HG03064 (cell line): ENCODE results near the gene GNAT1.
"Not testable (repeated sequence)": the region's sequence is repeated elsewhere in the genome, so short reads cannot be mapped to it uniquely, and the experiment has no call there.

Experiments used
- ATAC-seq: cut with Tn5 transposase; IDR thresholded peaks from one replicate; pipeline ENCODE4 v1.9.1; 2021; ENCODE audit warnings: low read depth; ENCODE audit not compliant: unreplicated experiment

GNAT1 gene

GRCh38 chr3:50217681-50218080, 26.3 kb downstream of the GNAT1 start:
- no peak for ATAC-seq

GRCh38 chr3:50218448-50218847, 27.0 kb downstream of the GNAT1 start:
- no peak for ATAC-seq

DNA sequence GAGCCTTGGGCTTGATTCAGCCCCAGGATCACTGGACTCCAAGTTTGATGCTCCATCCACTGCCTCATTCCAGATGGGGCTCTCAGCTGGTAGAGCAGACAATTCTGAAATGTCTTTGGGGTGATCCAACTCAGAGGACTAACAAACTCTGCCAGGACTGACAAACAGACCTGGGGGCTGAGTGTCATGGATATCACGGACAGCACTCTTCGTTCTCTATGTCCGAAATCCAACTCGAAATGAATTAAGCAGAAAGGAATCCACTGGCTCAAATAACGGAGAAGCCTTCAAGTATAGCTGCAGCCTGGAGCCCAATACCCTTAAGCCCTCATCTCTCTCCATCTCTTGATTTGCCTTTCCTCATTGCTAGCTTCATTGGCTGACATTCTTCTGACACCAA, 27.9 kb downstream of the GNAT1 start:
- ATAC-seq: no peak

DNA sequence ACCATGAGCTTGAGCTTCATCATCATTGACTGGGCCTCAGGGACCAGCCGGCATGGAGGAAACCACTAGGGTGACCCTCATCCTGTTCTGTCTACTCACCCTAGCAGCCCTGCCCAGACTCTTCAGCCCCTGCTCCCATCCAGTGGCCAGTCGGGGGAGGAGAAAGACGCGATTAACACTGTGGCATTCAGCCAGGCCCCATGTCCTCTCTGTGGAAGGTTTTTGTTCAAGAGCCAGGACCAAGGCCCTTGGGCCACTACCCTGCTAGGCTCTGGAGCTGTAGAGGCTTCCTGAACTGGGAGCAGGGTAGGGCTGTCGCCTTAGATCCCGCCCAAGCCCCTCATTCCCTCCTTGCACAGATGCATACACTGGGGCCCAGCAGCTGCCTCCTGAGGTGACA, 28.7 kb downstream of the GNAT1 start:
- no peak for ATAC-seq

GRCh38 chr3:50221051-50221410, 29.6 kb downstream of the GNAT1 start:
- no peak for ATAC-seq

DNA sequence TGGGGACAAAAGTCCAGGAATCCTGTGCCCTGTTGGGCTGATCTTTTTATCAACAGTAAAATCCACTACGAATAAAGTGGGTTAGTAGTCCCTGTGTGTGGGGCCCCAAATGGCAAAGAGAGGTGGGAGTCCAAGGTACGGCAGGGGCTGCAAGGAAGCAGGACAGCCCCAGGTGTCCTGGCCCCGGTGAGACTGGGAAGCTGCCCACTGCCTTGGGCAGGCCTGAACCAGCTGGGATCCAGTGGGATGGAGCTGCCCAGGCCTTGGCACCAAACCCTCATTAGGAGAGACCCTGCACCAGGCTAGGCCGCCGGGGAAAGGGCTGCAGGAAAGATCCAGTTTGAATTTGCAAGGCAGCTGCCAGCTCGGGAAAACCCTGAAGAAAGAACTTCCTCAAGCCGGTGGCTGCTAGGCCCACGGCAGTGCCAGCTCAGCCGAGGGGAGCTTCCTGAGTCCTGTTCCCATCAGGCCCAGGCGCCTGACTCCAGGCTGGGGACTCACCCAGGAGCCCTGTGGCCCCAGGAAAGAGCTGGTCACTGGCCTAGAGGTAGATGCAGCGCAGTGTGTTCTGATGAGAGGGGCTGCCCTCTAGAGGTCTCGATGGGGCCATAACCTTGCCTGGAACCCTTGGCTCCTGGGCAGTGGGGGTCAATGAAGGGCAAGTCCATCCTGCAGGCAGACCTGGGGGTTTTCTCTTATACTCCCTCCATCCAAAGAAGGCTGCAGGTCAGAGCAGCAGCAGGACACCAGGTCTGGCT, 30.2 kb downstream of the GNAT1 start:
- no peak for ATAC-seq

DNA sequence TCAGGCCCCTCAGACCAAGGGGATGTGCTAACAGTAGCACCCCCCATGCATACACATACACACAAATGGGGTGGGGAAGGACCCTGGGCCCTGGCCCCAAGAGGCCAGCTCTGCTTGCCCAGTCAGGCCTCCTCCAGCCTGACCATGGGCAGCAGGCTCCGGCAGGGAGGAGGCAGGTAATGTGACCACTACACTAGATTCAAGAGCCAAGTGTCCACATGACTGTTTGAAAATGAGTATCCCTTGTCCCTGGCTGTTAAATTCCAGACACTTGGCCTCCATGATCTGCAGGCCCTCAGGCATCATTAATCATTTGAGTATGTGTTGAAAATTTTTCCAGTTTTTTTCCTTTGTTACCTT, 30.7 kb downstream of the GNAT1 start:
- ATAC-seq: no peak

GRCh38 chr3:50224639-50225038, 33.2 kb downstream of the GNAT1 start:
- no peak for ATAC-seq

GRCh38 chr3:50226888-50227389, 35.5 kb downstream of the GNAT1 start:
- peak; percentile 3 for ATAC-seq

- peak; percentile 59 for ATAC-seq
Measured at GRCh38 chr3:50227390-50228183, 36.2 kb downstream of the GNAT1 start.

DNA sequence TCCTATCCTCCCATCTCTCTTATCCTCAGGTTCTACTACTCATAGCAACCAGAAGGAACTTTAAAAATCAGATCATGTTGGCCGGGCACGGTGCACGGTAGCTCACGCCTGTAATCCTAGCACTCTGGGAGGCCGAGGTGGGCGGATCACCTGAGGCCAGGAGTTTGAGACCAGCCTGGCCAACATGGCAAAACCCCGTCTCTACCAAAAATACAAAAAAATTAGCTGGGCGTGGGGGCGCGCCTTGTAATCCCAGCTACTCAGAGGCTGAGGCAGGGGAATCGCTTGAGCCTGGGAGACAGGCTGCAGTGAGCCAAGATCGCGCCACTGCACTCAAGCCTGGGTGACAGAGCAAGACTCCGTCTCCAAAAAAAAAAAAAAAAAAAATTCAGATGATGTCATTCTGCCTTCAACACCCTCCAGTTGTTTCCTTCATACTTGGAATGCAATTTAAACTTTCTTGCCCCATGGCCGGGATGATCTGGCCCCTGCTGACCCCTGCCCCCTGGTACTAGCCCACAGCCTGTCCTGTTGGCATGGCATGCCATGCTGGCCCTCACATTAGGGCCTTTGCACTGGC, 36.9 kb downstream of the GNAT1 start:
- not testable (repeated sequence) for ATAC-seq

DNA sequence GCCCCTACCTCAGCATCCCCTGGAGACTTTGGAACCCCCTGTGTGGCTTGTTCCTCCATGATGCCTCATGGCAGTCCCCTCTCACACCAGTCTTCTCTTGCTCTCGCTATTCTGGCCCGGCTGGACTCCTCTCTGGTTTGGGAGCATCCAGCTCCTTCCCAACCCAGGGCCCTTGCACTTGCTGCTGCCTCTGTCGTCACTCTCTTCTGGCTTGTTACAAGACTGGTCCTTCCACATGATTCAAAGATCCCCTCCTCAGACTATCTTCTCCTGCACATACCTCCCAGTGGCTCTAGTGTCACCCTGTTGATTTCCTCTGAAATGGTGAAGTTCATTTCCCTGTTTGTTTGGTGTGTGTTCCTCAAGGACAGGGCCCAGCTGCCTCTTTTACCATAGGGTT, 38.1 kb downstream of the GNAT1 start:
- ATAC-seq: no peak

DNA sequence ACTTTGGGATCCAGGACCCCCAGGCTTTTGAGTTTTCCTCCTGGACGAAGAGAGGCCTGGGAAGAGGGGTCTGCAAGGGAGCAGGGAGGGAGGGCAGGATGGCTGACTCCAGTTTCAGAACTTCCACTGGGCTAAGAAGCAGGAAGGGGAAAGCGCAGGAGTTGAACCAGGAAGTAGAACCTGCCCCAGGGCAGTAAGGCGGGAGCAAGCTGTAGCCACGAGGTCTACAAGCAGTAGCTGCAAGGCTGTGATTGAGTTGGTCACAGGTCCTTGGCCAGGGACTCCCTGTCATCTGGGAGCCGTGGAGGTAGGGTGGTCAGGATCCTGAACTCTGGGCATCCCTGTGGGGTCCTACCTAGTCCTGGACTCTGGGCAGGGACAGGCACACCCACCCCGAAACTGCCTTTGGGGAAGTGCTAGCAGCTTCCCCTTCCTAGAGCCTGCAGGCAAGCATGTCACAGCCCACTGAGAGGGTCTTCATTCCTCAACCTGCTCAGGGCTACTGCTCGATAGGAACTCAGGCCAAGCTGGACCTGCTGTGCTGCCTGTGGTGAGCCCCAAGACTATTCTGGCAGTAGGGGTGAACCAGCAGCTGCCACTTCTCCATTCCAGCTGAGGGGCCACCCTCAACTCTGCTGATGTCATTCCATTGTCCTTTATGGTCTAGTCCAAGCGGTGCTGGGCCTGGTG, 38.8 kb downstream of the GNAT1 start:
- ATAC-seq: no peak

DNA sequence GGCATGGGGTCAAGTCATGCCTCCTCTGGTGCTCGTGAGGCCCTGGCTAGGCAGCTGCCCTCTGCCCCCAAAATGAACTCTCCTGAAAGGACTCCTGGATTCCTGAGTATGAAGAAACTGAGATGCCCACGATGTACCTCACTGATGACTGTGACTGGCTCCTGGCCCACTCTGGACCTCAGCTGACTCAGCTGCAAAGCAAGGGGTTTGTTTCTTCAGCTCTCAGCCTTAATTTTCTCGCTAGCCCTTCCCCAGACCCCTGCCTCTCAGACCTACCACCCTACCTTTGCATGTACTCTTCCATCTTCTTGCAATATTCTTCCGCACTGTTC, 39.4 kb downstream of the GNAT1 start:
- ATAC-seq: no peak

DNA sequence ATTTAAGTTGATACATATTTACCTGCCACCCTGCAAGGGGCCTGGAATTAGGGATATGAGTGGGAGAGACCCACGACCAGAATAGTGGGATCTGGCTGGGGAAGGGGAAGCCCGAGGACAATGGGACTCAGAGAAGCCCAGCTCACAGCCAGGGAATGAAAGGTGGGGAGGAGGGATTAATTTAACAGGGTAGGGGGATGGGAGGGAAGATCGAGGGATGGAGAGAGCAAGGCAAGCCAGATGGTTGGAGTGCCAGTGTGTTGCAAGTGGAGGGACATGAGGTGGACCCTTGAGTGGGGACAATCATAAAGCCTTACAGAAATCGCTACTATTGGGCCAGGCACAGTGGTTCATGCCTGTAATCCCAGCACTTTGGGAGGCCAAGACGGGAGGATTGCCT, 40.2 kb downstream of the GNAT1 start:
- no peak for ATAC-seq

- ATAC-seq: no peak
Measured at GRCh38 chr3:50232303-50232702, 40.9 kb downstream of the GNAT1 start.

DNA sequence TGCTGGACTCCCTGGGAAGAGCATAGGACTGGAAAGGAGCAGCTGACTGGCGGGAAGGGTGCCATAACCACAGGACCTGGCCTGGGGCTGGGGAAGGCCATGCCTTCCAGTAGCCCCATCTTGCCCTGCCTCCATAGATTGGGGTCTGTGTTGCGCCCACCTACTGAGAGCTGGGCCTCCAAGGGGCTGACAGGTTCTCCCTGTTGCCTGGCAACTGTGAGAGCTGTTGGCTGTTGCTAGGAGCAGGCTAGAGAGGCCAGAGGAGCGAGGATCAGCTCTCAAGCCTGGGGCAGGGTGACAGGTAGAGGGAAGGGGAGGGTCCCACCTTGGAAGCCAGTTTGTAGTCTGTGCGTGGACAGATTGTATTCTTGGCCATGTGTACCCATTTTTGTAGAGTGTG, 41.8 kb downstream of the GNAT1 start:
- ATAC-seq: no peak

- peak; percentile 90 for ATAC-seq
Measured at GRCh38 chr3:50235716-50236483, 44.5 kb downstream of the GNAT1 start, which contains the start of gene GNAI2. GNAI2 (plus strand) TSS chr3:50236204; CDS start chr3:50236336, 132 bp downstream.

DNA sequence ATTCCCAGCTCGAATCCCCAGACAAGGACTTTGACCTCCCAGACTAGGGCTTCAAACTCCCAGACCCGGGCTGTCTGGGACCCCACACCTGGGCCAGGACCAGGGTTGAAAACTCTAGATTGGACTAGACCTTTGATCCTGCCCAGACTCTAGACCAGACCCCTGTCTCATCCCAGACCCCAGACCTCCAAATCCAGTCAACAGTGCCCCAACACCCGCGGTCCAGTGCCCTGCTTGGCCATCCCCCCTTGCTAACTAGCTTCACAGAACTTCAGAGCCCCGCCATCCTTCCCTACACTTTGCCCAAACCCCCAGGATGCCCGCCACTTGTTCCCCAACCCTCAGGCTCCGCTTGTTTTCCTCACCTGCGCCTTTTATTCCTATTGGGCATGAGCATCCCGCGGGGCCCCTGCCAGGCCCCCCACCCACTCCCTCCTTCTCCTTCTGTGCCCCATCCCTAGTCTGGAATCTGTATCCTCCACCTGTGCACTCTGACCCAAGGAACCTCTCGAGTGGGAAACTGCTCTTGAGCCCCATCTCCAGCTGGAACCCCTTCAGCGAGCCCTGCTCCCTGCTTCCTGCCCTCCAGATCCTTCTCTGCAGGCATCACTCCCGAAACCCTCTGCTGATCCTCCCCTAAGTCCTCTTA, 45.2 kb downstream of the GNAT1 start:
- no peak for ATAC-seq

- no peak for ATAC-seq
Measured at GRCh38 chr3:50237133-50237651, 45.8 kb downstream of the GNAT1 start.
